CD1c-positive myeloid dendritic cell (primary cell): ENCODE measurements around the gene PELO.
"Not testable (repeated sequence)": the region's sequence is repeated elsewhere in the genome, so short reads cannot be mapped to it uniquely, and the experiment has no call there.

Experiments used
- DNase-seq: peaks from one replicate; pipeline ENCODE4 v3.0.0-alpha.2; 2016; ENCODE audit errors: extremely low spot score

PELO gene

DNA sequence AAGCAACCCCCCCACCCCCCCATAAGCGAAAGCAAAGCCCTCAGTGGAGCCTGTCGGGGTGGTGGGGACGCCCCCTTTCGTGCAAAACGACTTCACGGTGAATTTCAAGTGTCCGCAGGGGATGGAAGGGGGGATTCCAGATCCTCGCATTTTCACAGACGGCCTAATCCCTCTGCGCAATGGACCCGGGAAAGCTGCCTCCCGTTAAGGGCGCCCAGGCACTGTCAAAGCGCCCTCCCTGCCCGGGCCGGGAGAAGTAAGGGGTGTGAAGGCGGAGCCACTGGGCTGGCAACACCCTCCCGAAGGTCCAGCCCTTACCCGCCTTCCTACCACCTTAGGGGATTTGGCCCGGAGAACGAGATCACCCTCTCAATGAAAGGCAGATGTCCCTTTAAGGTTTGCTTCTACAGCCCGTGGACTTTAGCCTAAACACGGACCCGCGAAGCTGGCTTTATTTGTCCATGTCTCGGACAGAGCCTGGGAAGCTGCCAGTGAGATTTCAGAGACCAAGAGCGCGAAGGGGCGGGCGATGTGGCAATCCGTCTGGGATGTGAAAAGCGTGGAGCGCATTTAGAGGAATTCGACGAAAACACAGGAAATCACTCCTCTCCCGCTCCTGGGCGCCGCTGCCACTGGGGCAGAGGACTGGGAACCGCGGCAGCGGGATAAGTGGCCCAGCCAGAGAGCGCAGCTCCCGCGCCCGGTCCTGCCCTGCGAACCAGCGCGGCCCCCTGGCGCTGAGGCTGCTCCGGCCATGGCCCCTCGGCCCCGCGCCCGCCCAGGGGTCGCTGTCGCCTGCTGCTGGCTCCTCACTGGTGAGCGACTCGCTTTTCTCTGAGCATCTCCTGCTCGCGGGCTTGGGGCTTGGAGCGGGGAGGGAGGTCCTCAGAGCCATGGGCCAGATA, at the start of gene PELO, which contains the start of gene ITGA1:
PELO (plus strand) TSS at position 317 of the 905 bp plus-strand sequence. CDS start 12,479 bp downstream, outside the sequence.
ITGA1 (plus strand) TSS at position 317 of the 905 bp plus-strand sequence; CDS start at position 755, 438 bp downstream.
- peak; percentile 51 for DNase-seq

GRCh38 chr5:52738095-52738506, 49.6 kb upstream of the PELO start:
- no peak for DNase-seq

GRCh38 chr5:52740007-52740406, 47.7 kb upstream of the PELO start:
- DNase-seq = no peak

DNA sequence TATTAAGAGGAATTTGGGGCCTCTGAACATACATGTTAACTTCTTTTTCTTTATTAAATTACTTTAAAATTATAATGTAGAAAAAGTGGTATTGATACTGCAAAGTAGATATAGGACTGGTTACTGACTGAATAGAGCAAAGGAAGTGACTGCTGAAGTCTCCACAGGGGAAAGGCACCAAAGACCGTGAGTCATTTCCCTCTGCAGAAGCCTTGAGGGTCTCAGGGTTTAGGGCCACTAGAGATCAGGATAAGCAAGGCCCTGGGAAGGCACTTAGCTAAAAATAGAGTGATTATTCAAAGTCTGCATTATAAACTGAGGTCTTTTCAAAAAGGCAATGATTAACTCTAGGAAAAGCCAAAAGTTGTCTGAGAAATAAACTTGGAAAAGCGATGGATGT, 44.7 kb upstream of the PELO start:
- no peak for DNase-seq

GRCh38 chr5:52743529-52743928, 44.2 kb upstream of the PELO start:
- DNase-seq = no peak

DNA sequence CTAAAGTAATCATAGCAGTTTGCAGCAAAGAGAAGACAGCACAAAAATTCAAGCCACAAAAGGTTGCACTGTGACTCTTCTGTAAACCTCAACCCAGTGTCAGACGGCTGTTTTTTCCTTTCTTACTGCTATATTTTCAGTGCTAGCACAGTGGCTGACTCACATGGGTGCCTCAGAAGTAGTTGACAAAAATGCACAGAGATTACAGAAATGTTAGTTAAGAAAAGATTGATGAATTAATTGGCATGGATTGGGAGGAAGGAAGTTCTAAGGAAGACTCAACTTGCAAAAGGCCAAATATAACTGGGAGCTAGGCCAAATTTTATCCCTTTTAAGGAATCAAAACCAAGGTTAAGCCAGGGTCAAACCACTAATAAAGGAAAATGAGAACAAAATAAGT, 43.7 kb upstream of the PELO start:
- DNase-seq = peak; percentile 20

DNA sequence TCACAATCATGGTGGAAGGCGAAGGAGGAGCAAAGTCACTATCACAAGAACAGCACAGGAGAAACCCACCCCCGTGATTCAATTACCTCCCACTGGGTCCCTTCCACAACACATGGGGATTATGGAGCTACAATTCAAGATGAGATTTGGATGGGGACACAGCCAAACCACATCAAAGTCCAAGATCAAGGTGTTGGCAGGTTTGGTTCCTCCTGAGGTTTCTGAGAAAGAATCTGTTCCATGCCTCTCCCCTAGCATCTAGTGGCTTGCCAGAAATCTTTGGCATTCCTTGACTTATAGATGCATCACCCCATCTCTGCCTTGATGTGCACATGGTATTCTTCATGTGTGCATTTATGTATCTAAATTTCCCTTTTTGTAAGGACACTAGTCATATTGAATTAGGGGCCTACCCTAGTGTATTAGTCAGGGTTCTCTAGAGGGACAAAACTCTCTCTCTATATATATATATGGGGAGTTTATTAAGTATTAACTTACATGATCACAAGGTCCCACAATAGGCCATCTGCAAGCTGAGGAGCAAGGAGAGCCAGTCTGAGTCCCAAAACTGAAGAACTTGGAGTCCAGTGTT, 42.8 kb upstream of the PELO start:
- DNase-seq = not testable (repeated sequence)

GRCh38 chr5:52746539-52746938, 41.2 kb upstream of the PELO start:
- DNase-seq = no peak

GRCh38 chr5:52748590-52748989, 39.1 kb upstream of the PELO start:
- DNase-seq = no peak

DNA sequence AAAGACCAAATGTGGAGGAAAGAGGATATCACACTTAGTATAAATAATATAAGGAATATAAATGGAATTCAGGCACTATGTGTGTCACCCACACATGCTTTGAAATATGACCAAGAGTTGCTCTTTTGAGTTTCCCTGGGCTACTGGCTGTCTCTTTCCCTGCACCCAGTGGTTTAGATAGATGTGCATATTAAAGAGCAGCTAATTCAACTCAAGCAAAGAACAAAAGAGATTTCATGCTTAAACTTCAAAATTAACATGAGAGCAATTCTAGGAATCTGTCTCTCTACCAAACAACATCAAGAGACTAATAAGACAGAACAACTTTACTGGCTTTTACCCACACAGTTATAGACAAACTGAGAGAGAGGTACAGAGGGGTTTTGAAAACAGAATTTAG, 38.0 kb upstream of the PELO start:
- DNase-seq = no peak

- no peak for DNase-seq
These were observed 36.6 kb upstream of the PELO start for GRCh38 chr5:52751137-52751536.

DNA sequence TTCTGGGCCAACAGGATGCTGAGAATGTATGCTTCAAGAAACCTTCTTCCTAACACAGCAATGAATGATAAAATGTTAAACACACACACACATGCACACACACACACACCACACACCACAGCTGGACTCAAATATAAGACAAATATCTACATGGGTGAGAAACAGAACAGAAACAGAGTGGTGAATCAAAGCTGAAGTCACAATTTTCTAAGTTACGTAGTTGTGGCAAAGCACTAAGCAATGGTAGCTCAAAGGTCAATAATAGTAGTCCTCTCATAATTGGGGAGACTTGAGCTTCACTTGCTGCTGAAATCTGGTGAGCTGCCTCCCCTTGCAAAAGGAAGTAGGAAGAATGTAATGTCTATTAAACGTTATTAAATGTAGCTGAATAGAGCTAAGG, 33.7 kb upstream of the PELO start:
- no peak for DNase-seq

DNA sequence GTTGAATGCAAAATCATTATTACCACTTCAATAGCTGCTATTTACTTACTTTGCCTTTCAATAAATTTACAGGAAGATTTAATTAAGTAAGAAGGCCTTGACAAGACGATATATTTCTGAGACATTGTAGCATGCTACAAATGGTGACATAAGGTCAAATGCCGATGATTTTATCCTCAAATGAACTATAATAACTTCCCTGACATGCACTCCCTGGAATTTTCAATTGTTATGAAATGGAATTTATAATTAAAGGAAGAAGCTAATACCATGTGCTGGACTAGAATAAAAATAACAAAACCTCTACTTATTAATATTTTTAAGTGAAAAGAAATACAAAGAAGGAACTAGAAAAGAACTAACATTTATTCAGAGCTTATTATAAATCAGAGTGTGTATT, 30.2 kb upstream of the PELO start:
- DNase-seq = no peak

GRCh38 chr5:52758014-52758413, 29.7 kb upstream of the PELO start:
- no peak for DNase-seq

GRCh38 chr5:52759331-52759730, 28.4 kb upstream of the PELO start:
- DNase-seq = no peak

DNA sequence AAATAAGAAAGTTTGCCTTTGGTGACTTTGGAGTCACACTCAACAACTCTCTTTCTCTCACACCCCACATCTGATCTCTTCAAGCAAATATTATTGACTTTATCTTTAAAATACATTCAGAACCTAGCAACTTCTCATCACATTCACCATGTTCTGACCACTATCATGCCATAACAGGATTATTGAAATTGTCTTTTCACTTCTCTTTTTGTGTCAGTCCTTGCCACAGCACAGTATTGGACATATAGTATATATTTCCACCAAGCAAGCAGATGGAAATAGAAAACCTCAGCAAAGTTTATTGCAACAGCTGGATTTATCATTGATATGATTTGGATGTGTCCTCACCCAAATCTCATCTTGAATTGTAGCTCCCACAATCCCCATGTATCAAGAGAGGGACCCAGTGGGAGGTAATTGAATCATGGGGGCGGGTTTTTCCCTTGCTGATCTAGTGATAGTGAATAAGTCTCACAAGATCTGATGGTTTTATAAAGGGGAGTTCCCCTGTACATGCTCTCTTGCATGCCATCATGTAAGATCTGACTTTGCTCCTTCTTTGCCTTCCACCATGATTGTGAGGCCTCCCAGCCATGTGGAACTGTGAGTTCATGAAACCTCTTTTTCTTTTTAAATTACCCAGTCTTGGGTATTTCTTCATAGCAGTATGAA, 26.9 kb upstream of the PELO start:
- no peak for DNase-seq

- DNase-seq = peak; percentile 58
These were observed 20.4 kb upstream of the PELO start for GRCh38 chr5:52767217-52767743.

DNA sequence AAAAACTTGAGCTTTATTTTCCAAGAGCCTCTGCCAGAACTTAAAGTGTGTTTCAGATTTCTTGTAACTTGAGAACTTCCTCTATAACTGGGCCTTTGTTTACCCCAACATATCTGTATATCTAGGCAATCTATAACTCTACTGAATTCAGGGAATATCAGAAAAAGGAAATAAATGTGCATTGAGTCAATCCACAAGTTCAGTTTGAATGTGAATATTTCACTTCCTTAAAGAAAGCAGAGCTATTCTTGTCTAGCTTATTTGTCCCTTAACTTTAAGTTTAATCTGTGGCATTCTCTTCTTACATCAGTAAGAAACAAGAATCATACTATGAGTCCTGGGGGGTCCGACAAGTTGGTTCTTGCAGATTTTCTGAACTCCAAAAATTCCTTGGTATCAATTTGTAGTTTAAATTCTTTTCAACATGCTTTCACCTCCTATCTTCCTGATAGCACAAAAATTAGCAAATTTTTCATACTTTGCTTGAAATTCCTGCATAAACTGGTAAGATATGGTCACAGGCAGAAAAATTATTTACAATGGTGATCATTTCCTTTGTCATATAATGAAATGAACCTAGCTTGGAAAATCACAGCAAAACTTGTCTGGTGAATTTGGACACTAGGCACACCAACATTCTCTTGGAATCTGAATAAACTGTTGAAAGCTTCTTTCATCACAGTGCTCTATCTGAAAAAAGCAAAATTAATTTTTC, 19.8 kb upstream of the PELO start:
- DNase-seq = peak; percentile 82

DNA sequence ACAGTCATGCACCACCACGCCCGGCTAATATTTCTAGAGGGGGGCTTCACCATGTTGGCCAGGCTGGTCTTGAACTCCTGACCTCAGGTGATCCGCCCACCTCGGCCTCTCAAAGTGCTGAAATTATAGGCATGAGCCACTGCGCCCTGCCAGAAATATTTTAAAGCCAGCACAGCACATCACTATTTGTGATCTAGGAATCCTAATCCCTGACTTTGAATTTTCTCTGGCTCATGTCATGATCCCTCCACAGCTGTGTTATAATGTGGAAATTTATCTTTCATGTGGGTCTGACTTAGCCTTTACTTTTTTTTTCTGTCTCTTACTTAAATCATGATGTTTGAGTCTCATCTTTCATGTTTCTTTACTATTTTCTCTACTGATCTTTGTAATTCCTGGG, 18.7 kb upstream of the PELO start:
- DNase-seq = no peak

GRCh38 chr5:52770287-52770939, 17.3 kb upstream of the PELO start:
- DNase-seq = no peak
